WTC11 (cell line): ENCODE data around the gene PEX5. TPM values are rescaled to one million over a fixed set of nuclear protein-coding genes. Genes with fewer than 3 reads are reported as not detected.

Source experiments
- ATAC-seq: fragments of 200-7000 bp; cut with Tn5 transposase; 2 replicates; pipeline ENCODE4 v1.10.0; 2021; ENCODE audit warnings: mild to moderate bottlenecking, moderate library complexity
- CTCF ChIA-PET: fragments of 300-600 bp; sonication (Branson Sonifier 250); formaldehyde crosslinking; loops from one replicate; lab custom pipeline; 2021; ENCODE audit warnings: antibody characterized with exemption; lab: Charles Lee
- POLR2A ChIA-PET: fragments of 350-600 bp; sonication (Branson Sonifier 250); formaldehyde crosslinking; loops from one replicate; lab custom pipeline; 2021; ENCODE audit warnings: antibody characterized with exemption; lab: Charles Lee
- DNase-seq: peaks from one replicate; pipeline ENCODE4 v3.0.0; 2021; ENCODE audit warnings: low spot score
- H3K27ac Mint-ChIP-seq: 2 replicates; pipeline ENCODE4 v1.8.0; 2021; ENCODE audit warnings: mixed read lengths
- H3K27me3 Mint-ChIP-seq: 2 replicates; pipeline ENCODE4 v1.8.0; 2021; ENCODE audit warnings: low read depth, mild to moderate bottlenecking, moderate library complexity, mixed read lengths
- H3K36me3 Mint-ChIP-seq: 2 replicates; pipeline ENCODE4 v1.8.0; 2021; ENCODE audit warnings: mixed read lengths
- H3K4me1 Mint-ChIP-seq: 2 replicates; pipeline ENCODE4 v1.8.0; 2022; ENCODE audit warnings: mixed read lengths
- H3K4me3 Mint-ChIP-seq: 2 replicates; pipeline ENCODE4 v1.8.0; 2021; ENCODE audit warnings: mild to moderate bottlenecking, moderate library complexity, mixed read lengths
- H3K9me3 Mint-ChIP-seq: 2 replicates; pipeline ENCODE4 v1.8.0; 2021; ENCODE audit warnings: mixed read lengths
- ATF1 ChIP-seq: sonication (generic); formaldehyde crosslinking; IDR thresholded peaks from 2 replicates; pipeline ENCODE4 v1.8.1; 2023; ENCODE audit warnings: mild to moderate bottlenecking, moderate library complexity, missing genetic modification reagents
- CDX4 ChIP-seq: fragments of 250-450 bp; sonication (Bioruptor Pico); IDR thresholded peaks from 2 replicates; pipeline ENCODE4 v1.9.0; 2021; ENCODE audit warnings: moderate library complexity, mild to moderate bottlenecking, inconsistent platforms, borderline replicate concordance
- CREB1 ChIP-seq: sonication (generic); formaldehyde crosslinking; IDR thresholded peaks from 2 replicates; pipeline ENCODE4 v1.8.0; 2023; ENCODE audit warnings: mild to moderate bottlenecking, missing genetic modification reagents
- E2F5 ChIP-seq: sonication (generic); formaldehyde crosslinking; IDR thresholded peaks from 2 replicates; pipeline ENCODE4 v1.8.1; 2022; ENCODE audit warnings: mild to moderate bottlenecking, moderate library complexity, missing genetic modification reagents
- HMGXB4 ChIP-seq: sonication (generic); formaldehyde crosslinking; IDR thresholded peaks from 2 replicates; pipeline ENCODE4 v1.8.1; 2023; ENCODE audit warnings: mild to moderate bottlenecking, moderate library complexity, missing genetic modification reagents
- MYBL2 ChIP-seq: sonication (generic); formaldehyde crosslinking; IDR thresholded peaks from 2 replicates; pipeline ENCODE4 v1.8.1; 2023; ENCODE audit warnings: mild to moderate bottlenecking, moderate library complexity, missing genetic modification reagents
- NR1H2 ChIP-seq: sonication (generic); formaldehyde crosslinking; IDR thresholded peaks from 2 replicates; pipeline ENCODE4 v1.9.0; 2021; ENCODE audit warnings: mild to moderate bottlenecking, moderate library complexity, missing genetic modification reagents
- NR2C2 ChIP-seq: sonication (generic); formaldehyde crosslinking; IDR thresholded peaks from 2 replicates; pipeline ENCODE4 v1.8.0; 2022; ENCODE audit warnings: mild to moderate bottlenecking, missing genetic modification reagents
- PREB ChIP-seq: sonication (generic); formaldehyde crosslinking; IDR thresholded peaks from 2 replicates; pipeline ENCODE4 v1.8.1; 2022; ENCODE audit warnings: mild to moderate bottlenecking, missing genetic modification reagents, moderate library complexity, borderline replicate concordance
- PRRX2 ChIP-seq: fragments of 250-450 bp; sonication (Bioruptor Pico); IDR thresholded peaks from 2 replicates; pipeline ENCODE4 v1.8.0; 2021; ENCODE audit warnings: mild to moderate bottlenecking
- SP1 ChIP-seq: sonication (generic); formaldehyde crosslinking; conservative IDR thresholded peaks from 2 replicates; pipeline ENCODE4 v1.8.1; 2022; ENCODE audit warnings: missing genetic modification reagents
- TCF7 ChIP-seq: sonication (generic); formaldehyde crosslinking; IDR thresholded peaks from 2 replicates; pipeline ENCODE4 v1.8.0; 2022; ENCODE audit warnings: mild to moderate bottlenecking, low read depth, missing genetic modification reagents, moderate library complexity
- ZMAT4 ChIP-seq: fragments of 250-450 bp; sonication (Bioruptor Pico); IDR thresholded peaks from 2 replicates; pipeline ENCODE4 v1.9.0; 2021; ENCODE audit warnings: mild to moderate bottlenecking
- ZNF219 ChIP-seq: sonication (generic); formaldehyde crosslinking; IDR thresholded peaks from 2 replicates; pipeline ENCODE4 v1.8.0; 2023; ENCODE audit warnings: missing genetic modification reagents, mild to moderate bottlenecking, borderline replicate concordance
- ZNF263 ChIP-seq: sonication (generic); formaldehyde crosslinking; IDR thresholded peaks from 2 replicates; pipeline ENCODE4 v1.8.1; 2022; ENCODE audit warnings: low read depth, mild to moderate bottlenecking, moderate library complexity, missing genetic modification reagents
- ZNF281 ChIP-seq: sonication (generic); formaldehyde crosslinking; IDR thresholded peaks from 2 replicates; pipeline ENCODE4 v1.8.0; 2023; ENCODE audit warnings: mild to moderate bottlenecking, missing genetic modification reagents
- ZNF512 ChIP-seq: sonication (generic); formaldehyde crosslinking; IDR thresholded peaks from 2 replicates; pipeline ENCODE4 v1.8.1; 2022; ENCODE audit warnings: missing genetic modification reagents, borderline replicate concordance
- ZNF532 ChIP-seq: fragments of 250-450 bp; sonication (Bioruptor Pico); IDR thresholded peaks from 2 replicates; pipeline ENCODE4 v1.9.0; 2021; ENCODE audit warnings: mild to moderate bottlenecking, borderline replicate concordance
- ZSCAN18 ChIP-seq: fragments of 250-450 bp; sonication (Bioruptor Pico); IDR thresholded peaks from 2 replicates; pipeline ENCODE4 v2.1.2; 2022; ENCODE audit warnings: mild to moderate bottlenecking, moderate library complexity
- total RNA-seq: library from RNA; stranded (reverse); gene quantifications from 3 replicates; pipeline ENCODE4 v1.2.3, GENCODE V29; 2021

The PEX5 gene
- total RNA-seq, 1 experiment from 2014 or later: 68.9 TPM

- TF ChIP-seq ZNF532 (CRISPR knock-in tag) (no peak), CREB1 (CRISPR knock-in tag) (no peak), ZNF263 (CRISPR knock-in tag) (no peak), PREB (CRISPR knock-in tag) (no peak), E2F5 (CRISPR knock-in tag) (no peak), ZNF219 (CRISPR knock-in tag) (no peak), TCF7 (CRISPR knock-in tag) (no peak), ZNF281 (no peak), ATF1 (CRISPR knock-in tag) (no peak), PRRX2 (no peak), NR2C2 (CRISPR knock-in tag) (no peak)
These were observed 13.6 kb downstream of the PEX5 start (continued) for GRCh38 chr12:7203109-7203508.

GRCh38 chr12:7205091-7205490, 15.6 kb downstream of the PEX5 start:
- ChIA-PET POLR2A (no interaction called here), CTCF (no interaction called here)
- H3K4me3 Mint-ChIP-seq: no peak overlapping the region
- H3K4me1 Mint-ChIP-seq: no peaks in the 10 kb centered on the region
- H3K27me3 Mint-ChIP-seq: no peaks in the 10 kb centered on the region
- peaks cover 94% of the 10 kb centered on the region for H3K36me3 Mint-ChIP-seq
- ATAC-seq (no peak), DNase-seq (no peak)
- peaks cover 16% of the 10 kb centered on the region for H3K9me3 Mint-ChIP-seq
- no peak overlapping the region for H3K27ac Mint-ChIP-seq
- TF ChIP-seq ZNF263 (CRISPR knock-in tag) (no peak), SP1 (CRISPR knock-in tag) (no peak), ZMAT4 (CRISPR knock-in tag) (no peak), ATF1 (CRISPR knock-in tag) (no peak), PREB (CRISPR knock-in tag) (no peak), ZNF512 (no peak), HMGXB4 (CRISPR knock-in tag) (no peak), MYBL2 (CRISPR knock-in tag) (no peak), NR1H2 (no peak), ZSCAN18 (CRISPR knock-in tag) (no peak), CDX4 (no peak), ZNF219 (CRISPR knock-in tag) (no peak)
